HEK293T (cell line): Measurements from ENCODE around the gene S100A11.

ENCODE experiments used
- FOXK2 ChIP-seq: fragments of 450-650 bp; IDR thresholded peaks from 2 replicates; pipeline ENCODE4 v1.6.1; 2016; ENCODE audit warnings: mild to moderate bottlenecking
- FOXM1 ChIP-seq: fragments of 450-650 bp; IDR thresholded peaks from 2 replicates; pipeline ENCODE4 v1.6.1; 2017; ENCODE audit warnings: mild to moderate bottlenecking, borderline replicate concordance
- TF ChIP-seq, protein P1 (sequence below): fragments of 450-650 bp; IDR thresholded peaks from 2 replicates; pipeline ENCODE4 v1.6.1; 2016

DNA sequence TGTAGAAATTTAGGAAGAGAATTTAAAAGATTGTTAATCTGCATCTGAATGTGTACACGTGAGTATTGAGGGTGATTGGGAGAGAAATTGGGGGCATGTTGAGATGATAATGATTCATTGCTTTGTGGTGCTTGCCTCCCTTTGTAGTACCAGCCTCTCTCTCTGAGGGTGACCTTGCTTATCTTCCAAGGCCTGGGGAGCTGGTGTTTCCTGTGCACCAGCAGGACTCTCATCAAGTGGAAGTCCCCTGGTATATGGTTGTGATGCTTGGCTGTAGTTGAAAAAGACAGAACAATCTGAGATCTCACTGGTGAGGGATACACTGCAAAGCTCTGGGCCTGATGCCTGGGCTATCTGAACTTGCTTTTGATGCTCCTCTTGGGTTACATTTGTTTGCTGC is 48.0 kb upstream of the S100A11 start:
- TF ChIP-seq, protein P1, sequence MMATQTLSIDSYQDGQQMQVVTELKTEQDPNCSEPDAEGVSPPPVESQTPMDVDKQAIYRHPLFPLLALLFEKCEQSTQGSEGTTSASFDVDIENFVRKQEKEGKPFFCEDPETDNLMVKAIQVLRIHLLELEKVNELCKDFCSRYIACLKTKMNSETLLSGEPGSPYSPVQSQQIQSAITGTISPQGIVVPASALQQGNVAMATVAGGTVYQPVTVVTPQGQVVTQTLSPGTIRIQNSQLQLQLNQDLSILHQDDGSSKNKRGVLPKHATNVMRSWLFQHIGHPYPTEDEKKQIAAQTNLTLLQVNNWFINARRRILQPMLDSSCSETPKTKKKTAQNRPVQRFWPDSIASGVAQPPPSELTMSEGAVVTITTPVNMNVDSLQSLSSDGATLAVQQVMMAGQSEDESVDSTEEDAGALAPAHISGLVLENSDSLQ = no peak
- no peak for TF ChIP-seq FOXM1
- TF ChIP-seq FOXK2 = no peak
